Breast epithelium (tissue), 4 donors: Measurements from ENCODE around the gene PGS1. TPM values are rescaled to one million over a fixed set of nuclear protein-coding genes. Genes with fewer than 3 reads are reported as not detected.

ENCODE experiments used
- DNase-seq, 2 donors: peaks; one replicate each; pipeline ENCODE4 v3.0.0-alpha.2; 2019; ENCODE audit warnings: low spot score in 2 of 2
- H3K27ac ChIP-seq, 2 donors: fragments of 200-600 bp; sonication (generic) in 1 of 2; one replicate each; pipeline ENCODE4 v1.5.1; 2016 to 2019; ENCODE audit warnings: mild to moderate bottlenecking in 1 of 2
- H3K27me3 ChIP-seq, 2 donors: fragments of 200-600 bp; sonication (generic) in 1 of 2; one replicate each; pipeline versions ENCODE4 v1.5.1 to v1.6.0; 2017 to 2019; ENCODE audit warnings: control low read depth in 1 of 2, mild to moderate bottlenecking in 1 of 2
- H3K36me3 ChIP-seq: fragments of 200-600 bp; one replicate; pipeline ENCODE4 v1.5.1; 2019
- H3K4me1 ChIP-seq, 2 donors: fragments of 200-600 bp; sonication (generic); one replicate each; pipeline ENCODE4 v1.5.1; 2016 to 2019; ENCODE audit warnings: control low read depth in 1 of 2
- H3K4me3 ChIP-seq, 3 donors: fragments of 200-600 bp; sonication (generic); 1 replicate in 2 of 3; 2 replicates in 1 of 3; pipeline ENCODE4 v1.5.1; 2016 to 2019; ENCODE audit warnings: mild to moderate bottlenecking in 3 of 3, moderate library complexity in 2 of 3
- H3K9me3 ChIP-seq, 2 donors: fragments of 200-600 bp; sonication (generic) in 1 of 2; one replicate each; pipeline ENCODE4 v1.5.1; 2016 to 2019; ENCODE audit warnings: control low read depth in 1 of 2
- POLR2A ChIP-seq: fragments of 450-650 bp; IDR thresholded peaks from one replicate; pipeline ENCODE4 v1.6.1; 2016; ENCODE audit warnings: antibody characterized with exemption, mild to moderate bottlenecking, moderate library complexity
- POLR2AphosphoS5 ChIP-seq, 3 donors: sonication (generic); formaldehyde crosslinking; IDR thresholded peaks; one replicate each; pipeline ENCODE4 v1.6.1; 2017; ENCODE audit warnings: antibody characterized with exemption in 3 of 3
- intact Hi-C: fragments of 100-400 bp; cut with DNase I; formaldehyde crosslinking; loops from one replicate; pipeline ENCODE4 v1.15.1; 2023; ENCODE audit warnings: low total_unique reads
- total RNA-seq, 3 donors: library from RNA; depleted of rRNA; stranded (reverse); fragments of >200 nt; gene quantifications; one replicate each; pipeline ENCODE4 v1.1.0, GENCODE V29; 2016
- TF ChIP-seq, protein P1 (sequence below), 3 donors: fragments of 450-650 bp; IDR thresholded peaks; one replicate each; pipeline ENCODE4 v1.5.1; 2016 to 2017; ENCODE audit warnings: antibody characterized with exemption in 3 of 3, mild to moderate bottlenecking in 3 of 3, moderate library complexity in 3 of 3

Gene PGS1
- total RNA-seq, 3 donors from 2014 or later = 33.9 to 58.7 (median 50.2) TPM

GRCh38 chr17:78347453-78347852, 31.0 kb upstream of the PGS1 start:
- DNase-seq = no peak
- H3K4me3 ChIP-seq = no peak overlapping the region
- intact Hi-C loops = no loop called here
- no peak for TF ChIP-seq POLR2AphosphoS5 (IDR thresholded peaks at IDR 0.05)
- TF ChIP-seq POLR2A = no peak
- TF ChIP-seq, protein P1, sequence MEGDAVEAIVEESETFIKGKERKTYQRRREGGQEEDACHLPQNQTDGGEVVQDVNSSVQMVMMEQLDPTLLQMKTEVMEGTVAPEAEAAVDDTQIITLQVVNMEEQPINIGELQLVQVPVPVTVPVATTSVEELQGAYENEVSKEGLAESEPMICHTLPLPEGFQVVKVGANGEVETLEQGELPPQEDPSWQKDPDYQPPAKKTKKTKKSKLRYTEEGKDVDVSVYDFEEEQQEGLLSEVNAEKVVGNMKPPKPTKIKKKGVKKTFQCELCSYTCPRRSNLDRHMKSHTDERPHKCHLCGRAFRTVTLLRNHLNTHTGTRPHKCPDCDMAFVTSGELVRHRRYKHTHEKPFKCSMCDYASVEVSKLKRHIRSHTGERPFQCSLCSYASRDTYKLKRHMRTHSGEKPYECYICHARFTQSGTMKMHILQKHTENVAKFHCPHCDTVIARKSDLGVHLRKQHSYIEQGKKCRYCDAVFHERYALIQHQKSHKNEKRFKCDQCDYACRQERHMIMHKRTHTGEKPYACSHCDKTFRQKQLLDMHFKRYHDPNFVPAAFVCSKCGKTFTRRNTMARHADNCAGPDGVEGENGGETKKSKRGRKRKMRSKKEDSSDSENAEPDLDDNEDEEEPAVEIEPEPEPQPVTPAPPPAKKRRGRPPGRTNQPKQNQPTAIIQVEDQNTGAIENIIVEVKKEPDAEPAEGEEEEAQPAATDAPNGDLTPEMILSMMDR (IDR thresholded peaks at IDR 0.05) = no peak
- H3K27ac ChIP-seq = no peak overlapping the region
- H3K27me3 ChIP-seq = no peaks in the 10 kb centered on the region
- no peaks in the 10 kb centered on the region for H3K9me3 ChIP-seq
- peaks cover 8 to 20% of the 10 kb centered on the region in 2 donors for H3K4me1 ChIP-seq
- no peaks in the 10 kb centered on the region for H3K36me3 ChIP-seq

DNA sequence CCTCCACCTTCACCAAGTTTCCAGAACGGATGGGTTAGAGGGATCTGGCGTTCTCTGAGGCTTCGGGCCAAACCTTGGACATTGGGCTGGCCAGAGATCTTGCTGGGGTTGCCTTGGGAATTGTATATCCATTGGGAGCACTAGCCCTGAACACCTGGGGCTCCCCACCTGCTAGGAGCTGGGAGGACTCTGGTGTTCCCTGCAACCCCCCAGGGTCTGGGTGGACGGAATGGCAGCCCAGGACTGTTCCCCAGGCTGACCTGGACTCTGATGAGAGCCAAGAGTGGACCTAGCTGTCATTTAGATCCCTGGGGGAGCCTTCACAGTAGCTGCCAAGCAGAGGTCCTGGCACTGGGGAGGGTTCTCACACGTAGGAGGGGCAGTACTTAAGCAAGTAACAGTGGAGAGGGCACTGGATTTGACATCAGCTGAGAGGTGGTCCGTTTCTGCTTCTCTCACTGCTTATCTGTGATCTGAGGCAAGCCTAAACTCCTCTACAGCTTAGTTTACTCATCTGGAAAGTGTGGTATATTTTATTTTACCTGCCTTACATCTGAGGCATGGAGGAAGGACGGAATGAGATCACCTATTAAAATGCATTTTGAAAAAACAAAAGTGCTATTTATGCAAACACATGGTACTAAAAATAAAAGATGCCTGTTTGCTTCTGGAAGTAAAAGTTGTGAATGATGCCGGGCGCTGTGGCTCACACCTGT, 30.2 kb upstream of the PGS1 start:
- Histone ChIP-seq H3K4me3 (no peak overlapping the region), H3K4me1 (peaks cover 14 to 16% of the 10 kb centered on the region in 2 donors), H3K27ac (no peak overlapping the region), H3K36me3 (no peaks in the 10 kb centered on the region), H3K9me3 (no peaks in the 10 kb centered on the region), H3K27me3 (no peaks in the 10 kb centered on the region)
- DNase-seq = no peak
- TF ChIP-seq POLR2A (no peak), POLR2AphosphoS5 (IDR thresholded peaks at IDR 0.05) (no peak)
- TF ChIP-seq, protein P1 (IDR thresholded peaks at IDR 0.05) = no peak
- intact Hi-C loops = no loop called here

DNA sequence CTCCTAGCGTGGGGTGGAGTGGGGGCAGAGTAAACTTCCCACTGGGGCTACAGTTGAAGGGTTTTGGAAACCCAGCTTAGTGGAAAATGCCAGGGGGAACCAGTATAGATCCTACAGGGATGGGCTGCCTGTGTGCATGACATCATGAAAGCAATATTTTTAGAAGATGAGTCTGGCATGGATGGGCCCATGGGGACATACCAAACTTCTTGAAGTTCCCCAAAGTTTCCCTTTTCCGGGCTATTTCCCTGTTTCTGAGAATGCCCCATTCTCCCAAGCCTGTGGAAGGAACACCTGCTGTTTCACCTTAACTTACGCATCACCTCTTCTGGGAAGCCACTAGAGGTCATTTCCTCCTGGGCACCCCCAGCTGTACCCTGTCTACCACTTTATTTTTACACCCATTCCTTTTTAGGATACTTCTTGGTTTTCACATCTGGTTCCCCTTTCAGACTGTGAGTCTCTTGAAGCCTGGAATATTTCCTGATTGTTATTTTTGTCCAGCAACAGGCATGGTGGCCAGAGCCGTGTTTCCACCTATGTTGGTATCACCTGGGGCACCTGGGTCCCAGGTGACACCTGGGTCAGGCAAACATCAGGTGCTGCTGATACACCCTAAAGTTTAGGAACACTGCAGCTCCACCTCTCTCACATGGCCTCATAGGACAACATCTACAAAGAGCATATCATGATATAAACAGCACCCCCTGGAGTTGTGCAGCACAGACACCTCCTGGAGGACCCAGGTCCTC, 28.4 kb upstream of the PGS1 start:
- H3K9me3 ChIP-seq = no peaks in the 10 kb centered on the region
- no peak for DNase-seq
- TF ChIP-seq POLR2A = no peak
- no peak for TF ChIP-seq POLR2AphosphoS5 (IDR thresholded peaks at IDR 0.05)
- TF ChIP-seq, protein P1 (IDR thresholded peaks at IDR 0.05) = no peak
- peak overlapping the region in 1 of 2 donors; percentile 34 for H3K27ac ChIP-seq
- no peak overlapping the region for H3K4me3 ChIP-seq
- H3K36me3 ChIP-seq = no peaks in the 10 kb centered on the region
- intact Hi-C loops = no loop called here
- H3K27me3 ChIP-seq = no peaks in the 10 kb centered on the region
- H3K4me1 ChIP-seq = peaks cover 10 to 18% of the 10 kb centered on the region in 2 donors

DNA sequence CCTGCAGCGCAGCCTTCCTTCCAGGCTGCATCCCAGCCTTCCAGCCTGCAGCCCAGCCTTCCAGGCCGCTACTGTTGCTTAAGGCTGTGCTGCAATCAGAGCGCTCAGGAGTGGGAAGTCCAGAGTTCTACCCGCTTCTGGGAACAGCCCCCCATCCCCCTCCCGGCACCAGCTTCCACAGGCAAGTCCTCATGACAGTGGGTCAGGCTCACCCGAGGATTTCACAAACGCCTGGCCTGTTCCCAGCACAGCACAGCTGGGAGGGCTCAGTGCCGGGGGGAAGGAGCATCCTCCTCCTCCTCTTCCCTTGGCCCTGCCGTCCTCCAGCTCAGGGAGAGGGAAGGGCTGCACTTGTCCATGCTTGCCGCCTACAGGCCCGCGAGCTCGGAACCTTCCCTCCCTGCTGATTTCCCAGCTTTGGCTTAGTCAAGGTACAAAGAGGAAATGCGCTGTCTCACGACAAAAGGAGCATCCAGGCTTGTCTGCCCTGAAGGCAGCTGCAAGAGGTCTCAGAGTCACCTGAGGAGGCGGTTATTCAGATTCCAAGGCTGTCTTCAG, 26.9 kb upstream of the PGS1 start:
- intact Hi-C loops = no loop called here
- Histone ChIP-seq H3K4me3 (peak overlapping the region in 1 of 3 donors; percentile 71), H3K9me3 (no peaks in the 10 kb centered on the region), H3K27me3 (no peaks in the 10 kb centered on the region), H3K36me3 (no peaks in the 10 kb centered on the region), H3K4me1 (peaks cover 10 to 18% of the 10 kb centered on the region in 2 donors), H3K27ac (peak overlapping the region; percentile 89 to 98)
- peak; percentile 81 to 90 for DNase-seq
- TF ChIP-seq, protein P1 (IDR thresholded peaks at IDR 0.05) = no peak
- TF ChIP-seq POLR2AphosphoS5 (IDR thresholded peaks at IDR 0.05) = peak; percentile 79 to 100 (median 97)

GRCh38 chr17:78353834-78354233, 24.6 kb upstream of the PGS1 start:
- DNase-seq = no peak
- Histone ChIP-seq H3K27me3 (no peaks in the 10 kb centered on the region), H3K4me3 (peak overlapping the region in 2 of 3 donors; percentile 40 to 71), H3K27ac (peak overlapping the region; percentile 89 to 98), H3K4me1 (peaks cover 17 to 22% of the 10 kb centered on the region in 2 donors), H3K9me3 (no peaks in the 10 kb centered on the region), H3K36me3 (no peaks in the 10 kb centered on the region)
- TF ChIP-seq POLR2AphosphoS5 (IDR thresholded peaks at IDR 0.05) = no peak
- intact Hi-C loops = no loop called here
